SK-N-DZ (cell line): Measurements from ENCODE around the gene FHAD1.
"Not testable (repeated sequence)": the region's sequence is repeated elsewhere in the genome, so short reads cannot be mapped to it uniquely, and the experiment has no call there.

Experiments
- DNase-seq: peaks from one replicate; pipeline ENCODE4 v3.0.0-alpha.2; 2015; ENCODE audit warnings: low spot score

FHAD1 gene

GRCh38 chr1:15276691-15277446 lies 29.8 kb downstream of the FHAD1 start:
- no peak for DNase-seq

DNA sequence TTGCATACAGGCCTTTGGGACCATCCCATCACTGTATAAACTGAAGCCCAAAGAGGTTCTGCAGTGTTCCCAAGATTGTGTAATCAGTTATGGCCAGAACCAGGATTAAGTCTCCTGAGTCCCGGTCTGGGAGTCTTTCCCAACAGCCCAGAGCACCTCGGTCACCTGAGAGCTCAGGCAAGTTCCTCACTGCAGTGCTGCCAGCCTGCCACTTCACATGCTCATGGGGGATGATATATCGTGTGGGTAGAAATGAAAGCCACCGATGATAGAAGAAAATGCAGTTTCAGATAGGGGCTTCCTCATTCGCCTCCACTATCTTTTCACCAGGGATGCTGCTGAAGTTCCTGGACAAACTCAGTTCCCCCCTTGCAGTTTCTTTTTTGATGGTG lies 30.4 kb downstream of the FHAD1 start:
- DNase-seq, result no peak

GRCh38 chr1:15277933-15278332 lies 30.9 kb downstream of the FHAD1 start:
- DNase-seq, result no peak

DNA sequence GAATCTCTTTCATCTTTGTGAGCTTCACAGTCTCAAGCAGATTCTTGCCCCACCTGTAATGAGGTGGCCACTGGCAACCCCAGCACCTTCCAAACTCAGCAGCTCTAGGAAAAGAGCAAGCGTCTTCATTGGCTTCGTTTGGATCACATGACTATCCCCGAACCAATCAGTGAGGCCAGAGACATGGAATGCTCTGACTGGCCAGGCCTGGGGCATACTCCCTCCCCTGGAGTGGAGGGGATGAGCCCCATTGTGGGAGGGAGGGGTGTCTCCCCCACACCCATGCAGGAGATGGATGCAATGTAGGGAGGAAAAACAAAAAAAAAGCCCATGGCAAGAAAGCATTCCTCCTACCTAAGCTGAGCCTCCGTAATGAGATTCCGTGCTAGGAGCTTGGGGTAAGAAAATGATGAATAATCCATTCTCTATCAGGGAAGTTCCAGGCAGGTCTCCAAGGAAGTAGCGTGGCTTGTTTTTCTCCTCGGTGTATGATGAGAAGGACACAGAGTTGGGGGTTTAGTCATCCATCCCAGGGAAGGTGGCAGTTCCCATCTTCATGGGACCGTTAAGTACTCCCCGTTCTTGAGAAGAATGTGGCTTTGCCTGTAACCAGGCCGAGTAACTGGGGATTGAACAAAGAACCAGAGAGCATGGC lies 32.7 kb downstream of the FHAD1 start:
- peak; percentile 24 for DNase-seq

- no peak for DNase-seq
Measured at GRCh38 chr1:15280416-15280815, 33.4 kb downstream of the FHAD1 start.

DNA sequence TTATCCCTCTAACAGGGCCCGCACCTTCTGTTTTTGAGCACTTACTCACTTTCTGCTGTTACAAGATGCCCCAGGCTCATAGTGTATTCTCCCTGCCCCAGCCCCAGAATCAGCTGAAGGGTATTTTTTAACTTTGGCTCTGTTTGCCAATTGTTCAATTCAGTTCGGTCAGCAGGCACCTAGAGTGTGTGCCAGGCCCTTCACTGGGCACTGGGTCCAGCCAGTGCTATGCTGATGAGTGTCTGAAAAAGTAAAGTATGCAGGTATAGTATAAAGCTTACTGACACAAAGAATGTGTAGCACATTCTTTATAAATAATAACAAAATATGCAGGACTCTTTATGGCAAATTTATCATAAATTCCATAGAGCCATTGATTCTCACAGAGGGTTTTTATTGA lies 35.0 kb downstream of the FHAD1 start:
- no peak for DNase-seq

GRCh38 chr1:15282810-15283474 lies 35.9 kb downstream of the FHAD1 start:
- no peak for DNase-seq

- no peak for DNase-seq
Measured at GRCh38 chr1:15283526-15283925, 36.5 kb downstream of the FHAD1 start.

DNA sequence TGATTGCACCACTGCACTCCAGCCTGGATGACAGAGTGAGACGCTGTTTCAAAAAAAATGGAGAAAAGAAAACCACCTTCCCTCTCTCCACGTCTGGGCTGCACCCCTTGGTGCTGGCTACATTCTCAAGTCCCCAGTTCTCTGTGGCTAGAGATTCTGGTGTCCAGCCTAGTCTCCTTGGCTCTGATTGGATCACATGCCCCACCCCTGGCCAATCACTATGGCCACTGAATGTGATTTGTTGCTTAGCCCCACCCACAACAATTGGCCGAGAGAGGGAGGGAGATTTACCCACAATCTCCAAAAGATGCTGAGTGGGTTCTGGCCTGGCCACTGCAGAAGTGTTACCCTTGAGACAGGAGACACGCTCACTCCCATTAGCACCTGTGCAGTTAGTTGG lies 39.4 kb downstream of the FHAD1 start:
- DNase-seq, result no peak

- no peak for DNase-seq
Measured at GRCh38 chr1:15287035-15287979, 40.3 kb downstream of the FHAD1 start.

GRCh38 chr1:15288173-15288926 lies 41.3 kb downstream of the FHAD1 start:
- no peak for DNase-seq

GRCh38 chr1:15289251-15289651 lies 42.2 kb downstream of the FHAD1 start:
- no peak for DNase-seq

- no peak for DNase-seq
Measured at GRCh38 chr1:15290382-15290781, 43.4 kb downstream of the FHAD1 start.

DNA sequence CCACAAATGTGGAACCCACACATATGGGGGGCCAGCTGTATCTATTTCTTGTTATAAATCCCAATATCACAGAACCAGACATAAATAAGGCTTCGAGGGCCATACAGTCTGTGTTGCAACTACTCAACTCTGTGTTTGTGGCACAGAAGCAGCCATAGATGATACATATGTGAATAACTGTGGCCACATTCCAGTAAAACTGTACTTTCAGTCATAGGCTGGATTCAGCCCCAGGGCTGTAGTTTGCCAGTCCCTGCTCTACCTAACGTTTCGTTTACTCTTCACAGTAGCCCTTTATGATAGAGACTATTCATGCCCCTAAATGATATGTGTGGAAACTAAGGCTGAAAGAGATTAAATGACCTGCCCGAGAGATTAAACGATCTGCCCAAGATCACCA lies 48.7 kb downstream of the FHAD1 start:
- no peak for DNase-seq

DNA sequence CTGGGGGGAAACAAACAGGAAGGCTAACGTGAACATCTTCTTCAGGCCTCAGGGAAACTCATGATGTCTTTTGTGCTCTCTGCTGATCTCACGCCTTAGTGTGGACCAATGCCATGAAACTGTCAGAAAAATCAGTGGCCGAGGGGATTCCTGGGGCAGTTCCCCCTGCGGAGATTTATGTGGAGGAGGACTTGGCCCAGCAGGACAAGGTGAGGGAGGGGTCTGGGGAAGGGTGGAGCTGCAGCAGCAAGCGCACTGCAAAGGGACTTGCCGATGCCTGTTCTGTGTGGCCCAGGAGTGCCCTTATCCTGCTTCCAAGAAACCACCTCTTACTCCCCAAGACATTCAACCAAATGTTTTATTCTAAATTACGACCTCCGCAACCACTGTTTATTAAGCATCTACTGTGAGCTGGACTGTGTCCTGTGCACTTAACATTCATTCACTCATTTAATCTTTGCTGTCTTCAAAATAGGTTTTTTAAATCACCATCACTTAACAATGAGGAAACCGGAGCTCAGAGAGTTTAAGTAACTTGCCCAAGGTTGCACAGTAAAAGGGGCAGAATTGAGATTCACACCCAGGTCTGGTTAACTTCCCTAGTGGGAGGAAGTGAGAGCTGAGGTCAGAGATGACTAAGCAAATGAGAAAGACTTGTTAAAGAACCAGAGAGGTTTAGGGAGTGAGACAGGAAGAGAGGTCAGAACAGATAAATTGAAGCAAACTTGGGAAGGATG lies 49.7 kb downstream of the FHAD1 start:
- no peak for DNase-seq

GRCh38 chr1:15297975-15298374 lies 51.0 kb downstream of the FHAD1 start:
- not testable (repeated sequence) for DNase-seq

GRCh38 chr1:15299179-15299578 lies 52.2 kb downstream of the FHAD1 start:
- DNase-seq, result no peak

- DNase-seq, result no peak
Measured at GRCh38 chr1:15299806-15300205, 52.8 kb downstream of the FHAD1 start.

GRCh38 chr1:15303935-15304334 lies 56.9 kb downstream of the FHAD1 start:
- DNase-seq, result no peak
